Measurements from ENCODE around the gene BCL11A.

DNA sequence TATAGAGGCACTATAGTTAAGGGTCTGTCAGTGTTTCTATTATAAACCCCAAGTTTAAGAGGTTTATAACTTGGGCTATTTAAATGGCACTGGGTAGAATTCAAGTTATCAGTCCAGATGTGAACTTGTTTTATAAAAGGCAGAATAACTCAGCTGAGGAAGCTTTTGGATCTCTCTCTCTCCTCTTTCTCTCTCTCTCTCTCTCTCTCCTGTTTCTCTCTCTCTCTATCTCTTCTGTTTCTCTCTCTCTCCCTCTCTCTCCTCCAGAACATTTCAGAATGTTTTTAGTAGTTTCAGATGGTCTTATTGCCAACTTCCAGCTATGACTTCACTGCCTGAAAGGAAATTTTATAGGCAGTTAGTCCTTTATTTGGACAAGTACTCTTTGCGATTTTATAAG lies 6.4 kb upstream of the BCL11A start:
- TF ChIP-seq, protein P1, sequence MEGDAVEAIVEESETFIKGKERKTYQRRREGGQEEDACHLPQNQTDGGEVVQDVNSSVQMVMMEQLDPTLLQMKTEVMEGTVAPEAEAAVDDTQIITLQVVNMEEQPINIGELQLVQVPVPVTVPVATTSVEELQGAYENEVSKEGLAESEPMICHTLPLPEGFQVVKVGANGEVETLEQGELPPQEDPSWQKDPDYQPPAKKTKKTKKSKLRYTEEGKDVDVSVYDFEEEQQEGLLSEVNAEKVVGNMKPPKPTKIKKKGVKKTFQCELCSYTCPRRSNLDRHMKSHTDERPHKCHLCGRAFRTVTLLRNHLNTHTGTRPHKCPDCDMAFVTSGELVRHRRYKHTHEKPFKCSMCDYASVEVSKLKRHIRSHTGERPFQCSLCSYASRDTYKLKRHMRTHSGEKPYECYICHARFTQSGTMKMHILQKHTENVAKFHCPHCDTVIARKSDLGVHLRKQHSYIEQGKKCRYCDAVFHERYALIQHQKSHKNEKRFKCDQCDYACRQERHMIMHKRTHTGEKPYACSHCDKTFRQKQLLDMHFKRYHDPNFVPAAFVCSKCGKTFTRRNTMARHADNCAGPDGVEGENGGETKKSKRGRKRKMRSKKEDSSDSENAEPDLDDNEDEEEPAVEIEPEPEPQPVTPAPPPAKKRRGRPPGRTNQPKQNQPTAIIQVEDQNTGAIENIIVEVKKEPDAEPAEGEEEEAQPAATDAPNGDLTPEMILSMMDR (IDR thresholded peaks at IDR 0.05) = no peak
- TF ChIP-seq POLR2A (IDR thresholded peaks at IDR 0.05) = no peak
